ENCODE data around the gene MALRD1. TPM values are rescaled to one million over a fixed set of nuclear protein-coding genes. Genes with fewer than 3 reads are reported as not detected.

The MALRD1 gene
- total and polyA plus RNA-seq, 2 of the 8 experiments (the other 6 are each of a cell fraction or from before 2014, with no cell fraction given): 0.32 to 0.35 TPM

DNA sequence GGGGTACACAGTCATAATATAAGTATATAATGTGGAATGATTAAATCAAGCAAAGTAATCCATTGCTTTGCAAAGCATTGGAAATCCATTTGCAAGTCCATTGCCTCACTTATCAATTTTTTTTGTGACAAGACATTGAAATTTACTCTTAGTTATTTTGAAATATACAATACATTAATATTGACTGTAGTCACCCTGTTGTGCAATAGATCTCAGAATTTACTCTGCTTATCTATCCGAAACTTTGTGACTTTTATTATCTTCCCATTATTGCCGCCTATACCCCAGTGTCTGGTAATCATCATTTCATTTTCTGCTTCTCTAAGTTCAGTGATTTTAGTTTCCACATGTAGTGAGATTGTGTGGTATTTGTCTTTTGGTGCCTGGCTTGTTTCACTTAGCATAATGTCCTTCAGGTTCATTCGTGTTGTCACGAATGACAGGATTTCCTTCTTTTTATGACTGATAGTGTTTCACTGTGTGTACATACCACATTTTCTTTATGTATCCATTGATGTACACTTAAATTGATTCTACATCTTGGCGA lies 5.8 kb downstream of the MALRD1 start:
- Histone ChIP-seq H2BK12ac (ENCODE audit: low read depth, low read length) (no peak overlapping the region), H3K4me2 (ENCODE audit: insufficient read depth in 1 of 2, low read depth in 2 of 2, low read length in 2 of 2) (no peak overlapping the region), H3K4me1 (replicated peaks in 1 of 4; ENCODE audit: control insufficient read depth in 3 of 4, insufficient read depth in 4 of 4, low read length in 3 of 4) (no peaks in the 10 kb centered on the region), H2BK120ac (replicated peaks; ENCODE audit: low read depth, low read length) (no peak overlapping the region), H3K23me2 (ENCODE audit: low read depth, low read length) (no peaks in the 10 kb centered on the region), H3K18ac (ENCODE audit: extremely low read depth, low read length) (no peak overlapping the region), H4K5ac (ENCODE audit: insufficient read length, low read depth, low read length) (no peak overlapping the region), H3K36me3 (ENCODE audit: control insufficient read depth in 2 of 4, insufficient read depth in 4 of 4, low read length in 3 of 4) (no peaks in the 10 kb centered on the region), H2BK20ac (ENCODE audit: low read length) (no peak overlapping the region), H3K9ac (replicated peaks in 1 of 4; ENCODE audit: extremely low read depth in 1 of 4, low read depth in 3 of 4, low read length in 3 of 4) (no peak overlapping the region), H2AFZ (ENCODE audit: low read length) (no peak overlapping the region), H4K91ac (replicated peaks; ENCODE audit: insufficient read length, low read length) (no peak overlapping the region), H3K79me2 (ENCODE audit: control insufficient read depth in 1 of 2, insufficient read depth in 2 of 2, low read length in 2 of 2) (no peaks in the 10 kb centered on the region), H2BK5ac (ENCODE audit: low read depth, low read length) (no peak overlapping the region), H3K27ac (ENCODE audit: low read depth, low read length) (no peak overlapping the region), H4K20me1 (replicated peaks in 1 of 2; ENCODE audit: control insufficient read depth in 1 of 2, insufficient read depth in 2 of 2, low read length in 2 of 2) (no peaks in the 10 kb centered on the region), H3K4ac (replicated peaks; ENCODE audit: insufficient read length, low read depth, low read length) (no peak overlapping the region), H2BK15ac (ENCODE audit: low read length) (no peak overlapping the region), H3K56ac (replicated peaks; ENCODE audit: insufficient read length, low read depth, low read length) (no peak overlapping the region), H3K4me3 (ENCODE audit: extremely low read depth in 1 of 4, insufficient read depth in 2 of 4, low read depth in 3 of 4, low read length in 4 of 4) (no peak overlapping the region), H3K14ac (ENCODE audit: insufficient read length) (no peak overlapping the region), H3K23ac (ENCODE audit: insufficient read length) (no peak overlapping the region), H2AK5ac (ENCODE audit: low read depth, low read length) (no peak overlapping the region), H4K8ac (ENCODE audit: extremely low read depth, insufficient read depth, low read length) (no peak overlapping the region), H3K9me3 (ENCODE audit: insufficient read depth in 2 of 2, low read depth in 1 of 2, low read length in 1 of 2) (no peaks in the 10 kb centered on the region), H3K27me3 (replicated peaks in 1 of 4; ENCODE audit: control insufficient read depth in 3 of 4, extremely low read depth in 1 of 4, insufficient read depth in 3 of 4, low read length in 3 of 4) (no peaks in the 10 kb centered on the region), H3K79me1 (ENCODE audit: low read depth, low read length) (no peaks in the 10 kb centered on the region)
- ChIA-PET CTCF (ENCODE audit: partially characterized antibody) (no interaction called here), POLR2A (ENCODE audit: partially characterized antibody) (no interaction called here)
- FAIRE-seq (no peak), DNase-seq (ENCODE audit: low read depth in 1 of 2, low spot score in 2 of 2) (no peak)
- 89% methylated on average over 5 of the region's 5 CpGs; no CpG with 5 or more reads in 1 of the 2 experiments for WGBS, 2 experiments (ENCODE audit: extremely low coverage in 1 of 2, insufficient coverage in 1 of 2, insufficient read length in 1 of 2, insufficient replicate concordance in 2 of 2, low coverage in 1 of 2, low lambda C conversion rate in 2 of 2, missing lambda C conversion rate in 1 of 2)
- TF ChIP-seq TBP (IDR thresholded peaks at IDR 0.05; ENCODE audit: low read depth, low read length): no peak
- no peak for TF ChIP-seq JUN (IDR thresholded peaks at IDR 0.05; ENCODE audit: low read depth, low read length)
- TF ChIP-seq EZH2 (IDR thresholded peaks at IDR 0.05; ENCODE audit: low read depth, low read length, severe bottlenecking): no peak
- TF ChIP-seq MAFK (IDR thresholded peaks at IDR 0.05; ENCODE audit: low read depth, low read length): no peak
- no peak for TF ChIP-seq SIX5 (IDR thresholded peaks at IDR 0.05; ENCODE audit: low read depth, low read length)
- TF ChIP-seq CBX8 (IDR thresholded peaks at IDR 0.05; ENCODE audit: borderline replicate concordance, low read depth, low read length): no peak
- no peak for TF ChIP-seq CHD2 (IDR thresholded peaks at IDR 0.05; ENCODE audit: low read length)
- TF ChIP-seq FOSL1 (IDR thresholded peaks at IDR 0.05; ENCODE audit: insufficient read depth, low read depth, low read length): no peak
- TF ChIP-seq BRCA1 (IDR thresholded peaks at IDR 0.05; ENCODE audit: low read depth, low read length): no peak
- TF ChIP-seq SP1 (IDR thresholded peaks at IDR 0.05; ENCODE audit: low read depth, low read length): no peak
- no peak for TF ChIP-seq PHF8 (conservative IDR thresholded peaks at IDR 0.05; ENCODE audit: low read depth, low read length)
- TF ChIP-seq TEAD4 (IDR thresholded peaks at IDR 0.05; ENCODE audit: low read depth, low read length): no peak
- TF ChIP-seq SAP30 (IDR thresholded peaks at IDR 0.05; ENCODE audit: insufficient read depth, insufficient replicate concordance, low read length): no peak
- no peak for TF ChIP-seq ZNF274 (IDR thresholded peaks at IDR 0.05; ENCODE audit: borderline replicate concordance, extremely low read depth, low read length)
- TF ChIP-seq EP300 (IDR thresholded peaks at IDR 0.05; ENCODE audit: borderline replicate concordance in 1 of 2, low read depth in 2 of 2, low read length in 2 of 2): no peak
